Stimulated activated CD8-positive, alpha-beta memory T cell treated with anti-CD3 and anti-CD28 coated beads, Interleukin-4, amount 100 ng/mL, for 4 hours (primary cell): ENCODE measurements around the gene BRCA2.
"Not testable (repeated sequence)": the region's sequence is repeated elsewhere in the genome, so short reads cannot be mapped to it uniquely, and the experiment has no call there.

Source experiments
- DNase-seq, 2 donors: peaks; one replicate each; pipeline ENCODE4 v3.0.0-alpha.2; 2020; ENCODE audit warnings: low read depth in 2 of 2, low spot score in 1 of 2

The BRCA2 gene

DNA sequence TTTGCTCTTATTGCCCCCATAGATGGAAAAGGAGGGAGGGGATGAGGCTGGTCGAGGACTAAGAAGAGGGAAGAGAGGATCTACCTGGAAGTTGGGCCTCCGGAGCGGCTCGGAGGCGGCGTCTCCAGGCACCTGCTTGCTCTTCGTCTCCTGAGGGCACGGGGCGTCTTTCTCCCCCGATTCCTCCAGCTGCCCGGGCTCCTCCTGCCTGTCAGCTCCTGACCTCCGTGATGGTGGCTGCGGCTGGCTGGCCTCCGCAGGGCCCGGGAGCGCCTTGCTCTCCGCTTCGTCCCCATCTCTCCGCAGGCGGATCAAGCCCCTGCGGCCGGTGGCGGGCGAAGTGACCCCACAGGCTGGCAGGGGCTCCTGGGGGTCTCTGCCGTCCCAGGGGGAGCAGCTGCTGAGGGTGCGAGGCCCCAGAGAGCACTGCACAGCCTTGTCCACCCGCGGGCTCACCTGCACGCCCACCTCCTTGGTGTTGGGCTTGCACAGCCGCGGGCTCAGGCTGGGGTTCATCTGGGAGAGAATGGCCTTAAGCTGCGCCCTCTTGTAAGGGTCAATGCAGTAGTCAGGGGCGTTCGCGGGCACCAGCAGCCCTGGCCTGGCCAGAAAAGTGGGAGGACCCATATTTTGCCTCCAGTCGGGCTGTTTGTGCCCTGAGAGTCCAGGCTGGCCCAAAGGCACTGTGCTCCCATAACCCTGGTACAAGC, 4.0 kb upstream of the BRCA2 start:
- no peak for DNase-seq

- DNase-seq = peak; percentile 44 to 48
Measured at GRCh38 chr13:32314271-32315237, 754 bp upstream of the BRCA2 start.

- DNase-seq = no peak
Measured at GRCh38 chr13:32316028-32316339, 676 bp downstream of the BRCA2 start.

- DNase-seq = no peak
Measured at GRCh38 chr13:32316501-32316900, 1.2 kb downstream of the BRCA2 start.

DNA sequence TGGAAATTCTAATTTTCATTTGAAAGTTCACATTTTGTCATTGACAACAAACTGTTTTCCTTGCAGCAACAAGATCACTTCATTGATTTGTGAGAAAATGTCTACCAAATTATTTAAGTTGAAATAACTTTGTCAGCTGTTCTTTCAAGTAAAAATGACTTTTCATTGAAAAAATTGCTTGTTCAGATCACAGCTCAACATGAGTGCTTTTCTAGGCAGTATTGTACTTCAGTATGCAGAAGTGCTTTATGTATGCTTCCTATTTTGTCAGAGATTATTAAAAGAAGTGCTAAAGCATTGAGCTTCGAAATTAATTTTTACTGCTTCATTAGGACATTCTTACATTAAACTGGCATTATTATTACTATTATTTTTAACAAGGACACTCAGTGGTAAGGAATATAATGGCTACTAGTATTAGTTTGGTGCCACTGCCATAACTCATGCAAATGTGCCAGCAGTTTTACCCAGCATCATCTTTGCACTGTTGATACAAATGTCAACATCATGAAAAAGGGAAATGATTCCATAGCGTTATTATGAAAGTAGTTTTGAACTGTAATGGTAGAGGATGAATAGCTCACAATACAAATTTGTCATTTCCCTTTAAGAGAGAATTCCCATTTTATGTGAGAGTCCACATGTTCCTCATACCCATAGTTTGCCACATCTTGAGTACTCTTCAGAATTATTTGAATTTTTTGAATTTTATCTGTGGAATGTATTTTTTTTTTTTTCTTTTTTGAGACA, 2.6 kb downstream of the BRCA2 start:
- no peak for DNase-seq

DNA sequence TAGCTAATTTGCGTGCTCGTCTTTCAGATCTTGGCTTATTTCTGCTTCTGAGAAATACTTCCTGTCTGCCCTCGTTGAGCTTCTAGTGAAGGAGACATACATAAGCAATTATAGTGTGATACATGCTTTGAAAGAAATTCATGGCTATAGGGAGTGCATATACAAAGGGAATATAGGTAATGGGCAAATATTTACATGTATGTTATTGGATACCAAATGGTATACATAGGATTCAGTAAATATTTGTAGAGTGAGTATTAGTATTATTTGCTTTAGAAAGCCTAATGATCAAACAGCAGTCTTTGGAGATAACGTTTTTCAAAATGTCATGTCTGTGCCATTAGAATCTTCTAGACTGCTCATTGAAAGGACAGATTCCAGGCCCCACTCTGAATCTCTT, 5.2 kb downstream of the BRCA2 start:
- DNase-seq = no peak

GRCh38 chr13:32323912-32324311, 8.6 kb downstream of the BRCA2 start:
- no peak for DNase-seq

DNA sequence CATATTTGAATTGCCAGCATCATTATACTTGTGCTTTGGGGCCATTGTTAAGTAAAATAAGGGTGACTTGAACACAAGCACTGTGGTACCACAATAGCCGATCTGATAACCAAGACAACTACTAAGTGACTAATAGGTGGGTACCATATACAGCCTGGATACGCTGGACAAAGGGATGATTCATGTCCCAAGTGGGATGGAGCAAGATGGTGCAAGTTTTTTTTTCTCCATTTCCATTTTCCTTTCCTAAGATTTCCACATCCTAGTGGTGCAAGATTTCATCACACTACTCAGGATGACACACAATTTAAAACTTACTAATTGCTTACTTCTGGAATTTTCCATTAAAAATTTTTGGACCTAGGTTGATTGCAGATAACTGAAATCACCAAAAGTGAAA, 15.1 kb downstream of the BRCA2 start:
- no peak for DNase-seq

GRCh38 chr13:32334671-32335070, 19.4 kb downstream of the BRCA2 start:
- no peak for DNase-seq

GRCh38 chr13:32340914-32341313, 25.6 kb downstream of the BRCA2 start:
- DNase-seq = no peak

GRCh38 chr13:32347651-32348050, 32.3 kb downstream of the BRCA2 start:
- no peak for DNase-seq

DNA sequence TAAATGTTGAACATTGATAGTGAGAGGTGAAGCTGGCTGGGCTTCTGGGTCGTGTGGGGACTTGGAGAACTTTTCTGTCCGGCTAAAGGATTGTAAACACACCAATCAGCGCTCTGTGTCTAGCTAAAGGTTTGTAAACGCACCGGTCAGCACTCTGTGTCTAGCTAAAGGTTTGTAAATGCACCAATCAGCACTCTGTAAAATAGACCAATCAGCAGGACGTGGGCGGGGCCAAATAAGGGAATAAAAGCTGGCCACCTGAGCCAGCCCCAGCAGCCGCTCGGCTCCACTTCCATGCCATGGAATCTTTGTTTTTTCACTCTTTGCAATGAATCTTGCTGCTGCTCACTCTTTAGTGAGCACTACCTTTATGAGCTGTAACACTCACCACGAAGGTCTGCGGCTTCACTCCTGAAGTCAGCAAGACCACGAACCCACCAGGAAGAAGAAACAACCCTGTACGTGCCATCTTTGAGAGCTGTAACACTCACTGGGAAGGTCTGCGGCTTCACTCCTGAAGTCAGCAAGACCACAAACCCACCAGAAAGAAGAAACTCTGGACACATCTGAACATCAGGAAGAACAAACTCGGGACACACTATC, 35.6 kb downstream of the BRCA2 start:
- not testable (repeated sequence) for DNase-seq

GRCh38 chr13:32354040-32354439, 38.7 kb downstream of the BRCA2 start:
- DNase-seq = no peak

- DNase-seq = not testable (repeated sequence)
Measured at GRCh38 chr13:32355935-32356334, 40.6 kb downstream of the BRCA2 start.

DNA sequence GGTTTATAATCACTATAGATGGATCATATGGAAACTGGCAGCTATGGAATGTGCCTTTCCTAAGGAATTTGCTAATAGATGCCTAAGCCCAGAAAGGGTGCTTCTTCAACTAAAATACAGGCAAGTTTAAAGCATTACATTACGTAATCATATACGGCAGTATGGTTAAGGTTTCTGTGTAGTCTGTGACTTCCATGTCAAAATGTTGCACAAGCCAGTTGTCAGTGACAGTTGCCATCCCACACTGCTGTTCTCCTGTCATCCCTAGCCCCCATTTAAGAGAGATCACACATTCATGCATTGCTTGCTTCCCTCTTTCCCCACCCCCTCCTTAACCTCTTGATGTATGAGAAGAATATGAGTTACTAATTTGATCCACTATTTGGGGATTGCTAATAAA, 47.3 kb downstream of the BRCA2 start:
- no peak for DNase-seq

DNA sequence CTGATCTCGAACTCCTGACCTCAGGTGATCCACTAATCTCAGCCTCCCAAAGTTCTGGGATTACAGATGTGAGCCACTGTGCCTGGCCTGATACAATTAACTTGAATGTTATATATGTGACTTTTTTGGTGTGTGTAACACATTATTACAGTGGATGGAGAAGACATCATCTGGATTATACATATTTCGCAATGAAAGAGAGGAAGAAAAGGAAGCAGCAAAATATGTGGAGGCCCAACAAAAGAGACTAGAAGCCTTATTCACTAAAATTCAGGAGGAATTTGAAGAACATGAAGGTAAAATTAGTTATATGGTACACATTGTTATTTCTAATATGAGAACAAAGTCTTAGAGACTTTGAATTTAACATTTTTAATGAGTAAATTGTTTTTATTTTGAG, 55.5 kb downstream of the BRCA2 start:
- DNase-seq = no peak

DNA sequence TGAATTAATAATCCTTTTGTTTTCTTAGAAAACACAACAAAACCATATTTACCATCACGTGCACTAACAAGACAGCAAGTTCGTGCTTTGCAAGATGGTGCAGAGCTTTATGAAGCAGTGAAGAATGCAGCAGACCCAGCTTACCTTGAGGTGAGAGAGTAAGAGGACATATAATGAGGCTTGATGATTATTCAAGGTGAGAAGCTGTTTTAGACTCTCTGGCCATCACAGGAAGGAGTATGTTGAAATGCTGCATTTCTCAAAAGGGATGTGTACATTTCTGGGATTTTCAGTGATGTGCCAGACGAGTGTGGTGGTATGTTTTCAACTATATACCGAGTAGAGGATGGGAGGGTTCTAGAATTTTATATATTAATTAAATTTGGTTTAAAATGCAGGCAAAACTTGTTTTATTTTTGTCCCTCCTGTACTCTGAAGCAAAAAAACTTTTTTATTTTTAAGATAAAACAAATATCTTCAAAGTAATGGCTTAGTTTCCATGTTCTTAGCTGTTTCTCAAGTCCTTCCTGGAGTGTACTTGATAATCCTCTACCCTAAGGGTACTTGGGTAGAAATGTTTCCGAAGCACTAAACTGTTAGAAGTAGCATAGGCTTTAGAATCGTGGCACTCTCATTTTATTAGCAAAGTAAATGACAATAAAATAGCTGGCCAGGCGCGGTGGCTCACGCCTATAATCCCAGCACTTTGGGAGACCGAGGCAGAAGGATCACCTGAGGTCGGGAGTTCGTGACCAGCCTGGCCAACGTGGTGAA, 61.5 kb downstream of the BRCA2 start:
- DNase-seq = no peak

GRCh38 chr13:32378012-32378411, 62.7 kb downstream of the BRCA2 start:
- DNase-seq = no peak

DNA sequence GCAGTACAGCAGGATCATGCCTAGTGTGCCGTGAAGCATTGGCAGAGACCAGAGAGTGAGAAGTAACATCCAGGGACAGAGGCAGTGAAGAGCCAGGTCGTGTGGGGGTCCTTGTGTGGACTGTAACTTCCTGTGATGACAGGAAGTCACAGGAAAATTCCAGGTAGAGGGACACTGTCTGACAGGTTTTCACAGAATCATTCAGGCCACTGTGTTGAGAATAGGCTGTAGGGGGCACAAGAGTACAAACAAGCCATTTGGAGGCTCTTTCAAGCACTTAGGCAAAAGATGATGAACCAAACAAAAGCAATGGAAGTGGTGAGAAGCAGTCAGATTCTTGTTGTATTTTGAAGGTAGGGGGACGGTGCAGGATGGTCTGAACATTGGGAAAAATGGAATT, 66.2 kb downstream of the BRCA2 start:
- DNase-seq = no peak

DNA sequence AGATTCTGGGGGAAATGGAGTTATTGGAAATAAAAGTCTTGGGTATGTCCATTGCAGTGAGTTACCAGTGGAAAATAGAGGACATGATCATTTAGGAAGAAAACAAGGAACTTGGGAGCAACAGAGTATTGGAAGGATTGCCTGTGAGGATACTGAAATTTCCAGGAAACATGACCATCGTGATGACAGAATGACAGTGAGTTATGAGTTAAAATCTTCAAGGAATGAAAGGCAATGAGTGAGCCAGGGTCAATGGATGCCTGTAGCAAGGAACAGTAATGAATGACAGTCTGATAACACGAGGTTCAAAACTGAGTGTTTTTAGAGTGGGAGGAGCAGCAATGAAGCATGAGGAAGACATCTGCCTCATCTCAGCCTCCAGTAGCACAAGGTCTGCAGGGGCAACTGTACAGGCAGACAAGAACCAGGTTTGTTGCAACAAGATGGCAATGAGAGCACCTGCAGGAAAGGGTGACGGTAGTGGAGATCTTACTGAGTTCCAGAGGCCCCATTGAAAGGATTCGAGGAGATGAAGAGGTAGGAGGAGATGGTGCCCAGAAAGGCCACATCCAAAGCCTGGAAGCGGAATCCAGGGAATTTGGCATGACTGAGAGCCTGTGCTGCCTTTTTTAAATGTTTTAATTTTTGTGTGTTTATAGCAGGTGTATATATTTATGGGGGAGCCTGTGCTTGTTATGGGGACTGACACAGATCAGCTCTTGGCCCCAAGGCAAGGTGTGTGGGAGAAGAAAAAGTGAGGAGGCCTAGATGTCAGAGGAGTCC, 68.7 kb downstream of the BRCA2 start:
- no peak for DNase-seq
